ENCODE data around the gene ARHGAP26. TPM values are rescaled to one million over a fixed set of nuclear protein-coding genes. Genes with fewer than 3 reads are reported as not detected.

The ARHGAP26 gene
- polyA plus RNA-seq, 1 donor from 2014 or later: 0.83 TPM

- Histone ChIP-seq H4K20me1 (ENCODE audit: insufficient read depth) (no peaks in the 10 kb centered on the region), H3K9me3 (ENCODE audit: low read length) (no peaks in the 10 kb centered on the region), H3K79me2 (replicated peaks; ENCODE audit: insufficient read depth, low read length) (no peaks in the 10 kb centered on the region), H3K9ac (ENCODE audit: low read length) (no peak overlapping the region), H3K27me3 (ENCODE audit: insufficient read depth, low read depth, low read length) (no peaks in the 10 kb centered on the region), H3K9me2 (ENCODE audit: insufficient read depth, low read length) (no peaks in the 10 kb centered on the region), H3K27ac (ENCODE audit: low read length) (no peak overlapping the region), H2AFZ (ENCODE audit: low read depth, low read length) (no peak overlapping the region), H3F3A (ENCODE audit: insufficient read depth, low read length, poor library complexity, severe bottlenecking) (no peaks in the 10 kb centered on the region), H3K4me2 (ENCODE audit: low read length) (no peak overlapping the region), H3K36me3 (ENCODE audit: insufficient read depth, low read length) (no peaks in the 10 kb centered on the region), H3K4me3 (ENCODE audit: low read length) (no peak overlapping the region)
- TF ChIP-seq SMC3 (conservative IDR thresholded peaks at IDR 0.05; ENCODE audit: poor library complexity): no peak
- no peak for TF ChIP-seq TAF1 (IDR thresholded peaks at IDR 0.05; ENCODE audit: low read depth)
- TF ChIP-seq RAD21 (conservative IDR thresholded peaks at IDR 0.05): no peak
- TF ChIP-seq POLR2AphosphoS5 (IDR thresholded peaks at IDR 0.05): no peak
- TF ChIP-seq REST (IDR thresholded peaks at IDR 0.05; ENCODE audit: borderline replicate concordance): no peak
- TF ChIP-seq CTCF (IDR thresholded peaks at IDR 0.05; ENCODE audit: poor library complexity, severe bottlenecking): no peak
- no peak for TF ChIP-seq EP300 (conservative IDR thresholded peaks at IDR 0.05; ENCODE audit: poor library complexity, severe bottlenecking)
- no peak for TF ChIP-seq MXI1 (conservative IDR thresholded peaks at IDR 0.05; ENCODE audit: poor library complexity, severe bottlenecking)
- no peak for TF ChIP-seq EZH2 (IDR thresholded peaks at IDR 0.05; ENCODE audit: borderline replicate concordance, insufficient read depth, low read length, poor library complexity, severe bottlenecking)
These were observed 160.4 kb downstream of the ARHGAP26 start for GRCh38 chr5:142930395-142931110.

GRCh38 chr5:142931896-142932686 lies 161.9 kb downstream of the ARHGAP26 start:
- Histone ChIP-seq H3K4me3 (ENCODE audit: low read length) (no peak overlapping the region), H3K9me3 (ENCODE audit: low read length) (no peaks in the 10 kb centered on the region), H3K4me2 (ENCODE audit: low read length) (no peak overlapping the region), H3F3A (ENCODE audit: insufficient read depth, low read length, poor library complexity, severe bottlenecking) (no peaks in the 10 kb centered on the region), H4K20me1 (ENCODE audit: insufficient read depth) (no peaks in the 10 kb centered on the region), H3K27ac (ENCODE audit: low read length) (no peak overlapping the region), H3K9ac (ENCODE audit: low read length) (no peak overlapping the region), H2AFZ (ENCODE audit: low read depth, low read length) (no peak overlapping the region), H3K27me3 (ENCODE audit: insufficient read depth, low read depth, low read length) (no peaks in the 10 kb centered on the region), H3K9me2 (ENCODE audit: insufficient read depth, low read length) (no peaks in the 10 kb centered on the region), H3K36me3 (ENCODE audit: insufficient read depth, low read length) (no peaks in the 10 kb centered on the region), H3K79me2 (replicated peaks; ENCODE audit: insufficient read depth, low read length) (no peaks in the 10 kb centered on the region)
- TF ChIP-seq EZH2 (IDR thresholded peaks at IDR 0.05; ENCODE audit: borderline replicate concordance, insufficient read depth, low read length, poor library complexity, severe bottlenecking): no peak
